HG03064 (cell line): ENCODE data around the gene PCK2.
"Not testable (repeated sequence)": the region's sequence is repeated elsewhere in the genome, so short reads cannot be mapped to it uniquely, and the experiment has no call there.

Source experiments
- ATAC-seq: cut with Tn5 transposase; IDR thresholded peaks from one replicate; pipeline ENCODE4 v1.9.1; 2021; ENCODE audit warnings: low read depth; ENCODE audit not compliant: unreplicated experiment

The PCK2 gene

DNA sequence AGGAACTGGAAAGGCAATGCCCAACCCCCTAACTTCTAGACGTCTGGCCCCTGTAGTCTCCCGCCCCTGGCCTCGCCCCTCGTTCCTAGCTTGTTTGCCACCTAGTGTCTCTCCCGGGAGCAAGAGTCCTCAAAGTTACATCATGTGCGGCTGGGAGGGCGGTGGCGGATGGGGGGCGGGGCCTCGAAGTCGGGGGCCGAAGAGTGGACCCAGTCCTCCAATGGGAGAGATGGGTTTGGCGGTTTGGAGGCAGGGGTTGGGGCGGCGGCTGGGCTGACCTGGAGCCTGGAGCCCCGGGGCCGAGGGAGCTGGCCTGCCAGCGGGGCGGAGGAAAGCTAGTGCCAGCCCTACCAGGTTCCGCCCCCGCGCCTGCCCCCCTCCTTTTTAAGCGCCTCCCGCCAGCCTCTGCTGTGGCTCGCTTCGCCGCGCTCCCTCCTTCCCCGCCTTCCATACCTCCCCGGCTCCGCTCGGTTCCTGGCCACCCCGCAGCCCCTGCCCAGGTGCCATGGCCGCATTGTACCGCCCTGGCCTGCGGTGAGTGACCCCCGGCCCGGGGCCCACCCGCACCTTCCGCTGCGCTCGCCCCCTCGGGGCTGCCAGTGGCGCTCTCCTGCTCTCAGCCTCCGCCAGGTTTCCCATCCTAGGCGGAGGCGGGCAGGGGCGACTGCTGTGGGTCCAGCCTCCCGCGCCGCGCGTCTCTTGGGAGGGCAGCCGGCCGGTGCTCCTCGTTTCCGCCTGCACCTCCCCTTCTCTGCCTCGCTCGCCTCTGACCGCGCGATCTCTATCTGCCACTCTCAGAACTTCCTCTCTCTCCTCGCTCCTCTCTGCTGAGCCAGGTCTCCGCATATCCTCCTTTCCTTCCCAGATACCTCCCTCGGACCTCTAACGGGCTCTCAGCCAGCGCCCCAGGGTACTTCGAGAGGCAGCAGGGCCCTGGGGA is at the start of gene PCK2:
Gene PCK2, plus strand, starts transcription at position 411 of the 940 bp plus-strand sequence. Its CDS starts 95 bp downstream, at position 506.
- peak; percentile 40 for ATAC-seq

DNA sequence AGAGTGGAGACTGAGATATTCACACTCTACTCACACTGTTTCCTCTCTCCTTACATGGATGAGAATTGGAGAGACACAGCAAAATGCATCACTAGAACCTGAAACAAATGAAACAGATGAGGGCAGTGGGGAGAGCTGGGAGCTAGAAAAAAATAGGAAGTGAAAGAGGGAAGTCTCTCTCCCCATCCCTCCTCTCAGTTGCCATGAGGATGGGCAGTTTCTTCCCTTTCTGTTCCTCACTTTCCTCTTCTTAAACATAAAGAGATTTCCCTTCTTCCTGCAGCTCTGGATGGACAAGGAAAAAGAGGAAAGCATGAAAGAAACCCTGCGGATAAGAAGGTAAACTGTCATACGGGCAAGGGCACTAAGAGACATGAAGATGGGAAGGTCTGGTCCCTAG is 45.1 kb upstream of the PCK2 start:
- ATAC-seq = not testable (repeated sequence)

DNA sequence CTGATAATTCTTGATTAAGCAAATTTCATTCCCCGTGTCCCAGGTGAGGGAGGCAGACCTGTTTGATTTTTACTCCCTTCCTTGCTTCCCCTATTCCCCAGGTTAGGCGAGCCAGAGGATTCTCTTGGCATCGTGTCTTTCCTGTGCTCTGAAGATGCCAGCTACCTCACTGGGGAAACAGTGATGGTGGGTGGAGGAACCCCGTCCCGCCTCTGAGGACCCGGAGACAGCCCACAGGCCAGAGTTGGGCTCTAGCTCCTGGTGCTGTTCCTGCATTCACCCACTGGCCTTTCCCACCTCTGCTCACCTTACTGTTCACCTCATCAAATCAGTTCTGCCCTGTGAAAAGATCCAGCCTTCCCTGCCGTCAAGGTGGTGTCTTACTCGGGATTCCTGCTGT is 43.4 kb upstream of the PCK2 start:
- ATAC-seq = not testable (repeated sequence)

DNA sequence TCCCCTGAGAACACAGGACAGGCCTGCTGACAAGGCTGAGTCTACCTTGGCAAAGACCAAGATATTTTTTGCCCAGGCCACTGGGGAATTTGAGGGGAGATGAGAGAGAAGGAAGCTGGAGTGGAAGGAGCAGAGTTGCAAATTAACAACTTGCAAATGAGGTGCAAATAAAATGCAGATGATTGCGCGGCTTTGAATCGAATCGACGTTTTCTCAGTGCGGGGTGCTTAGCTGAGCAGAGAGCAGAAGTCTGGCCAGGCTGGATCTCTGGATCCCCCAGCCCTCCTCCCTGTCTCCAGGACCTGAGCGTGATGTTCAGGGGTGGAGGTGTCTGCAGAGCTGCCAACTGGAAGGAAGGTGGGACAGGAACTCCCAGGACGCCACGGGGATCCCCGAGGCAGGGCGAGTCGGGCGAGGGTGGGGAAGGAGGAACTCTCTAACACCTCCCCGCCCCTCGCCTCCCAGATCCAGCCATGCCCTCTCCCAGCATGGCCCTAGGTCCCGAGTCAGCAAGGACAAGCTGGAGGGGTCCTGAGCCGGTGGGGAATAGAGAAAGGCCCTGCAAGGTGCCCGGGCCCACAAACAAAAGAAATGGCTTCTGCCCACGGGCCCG is 42.8 kb upstream of the PCK2 start:
- ATAC-seq = no peak

DNA sequence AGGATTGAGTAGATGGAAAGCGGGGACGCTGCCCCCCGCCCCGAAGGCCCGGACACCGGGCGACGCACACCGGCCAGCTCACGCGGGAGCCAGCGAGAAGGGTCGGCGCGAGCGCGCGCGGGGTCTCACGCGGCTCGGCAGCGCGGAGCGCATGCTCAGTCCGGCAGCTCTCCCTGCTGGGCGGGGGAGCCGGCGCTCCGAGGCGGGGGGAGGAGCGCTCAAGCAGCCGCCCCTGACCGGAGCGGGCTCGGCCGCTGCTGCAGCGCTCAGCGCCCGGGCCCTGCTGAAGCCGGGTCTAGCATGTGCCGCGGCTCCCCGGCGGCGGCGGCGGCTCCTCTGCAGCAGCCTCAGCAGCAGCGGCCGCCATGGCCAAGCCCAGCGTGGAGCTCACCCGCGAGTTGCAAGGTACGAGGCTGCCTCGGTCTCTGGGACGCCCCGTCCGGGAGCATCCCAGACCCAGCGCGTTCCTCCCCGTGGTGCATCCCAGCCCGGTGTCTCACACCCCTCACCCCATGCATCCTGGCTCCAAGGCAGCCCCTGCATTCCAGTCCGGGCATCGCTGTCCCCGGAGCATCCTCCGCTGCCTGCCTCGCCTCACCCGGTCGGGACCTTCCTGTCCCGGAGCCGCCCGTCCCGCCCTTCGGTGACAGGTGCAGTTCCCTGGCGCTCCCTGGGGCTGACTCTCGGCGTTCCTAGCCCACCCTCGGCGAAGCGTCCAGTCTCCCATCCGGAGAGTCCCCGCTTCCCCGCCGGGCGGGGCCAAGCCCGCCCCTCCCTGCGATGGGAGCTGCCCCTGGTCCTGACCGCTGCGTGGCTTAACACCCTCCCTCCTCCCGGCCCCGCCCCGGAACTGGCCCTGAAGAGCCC is 42.1 kb upstream of the PCK2 start, which contains the start of gene CARMIL3:
Gene CARMIL3, plus strand, starts transcription at position 221 of the 867 bp plus-strand sequence. Its CDS starts 145 bp downstream, at position 366.
- ATAC-seq = peak; percentile 72

DNA sequence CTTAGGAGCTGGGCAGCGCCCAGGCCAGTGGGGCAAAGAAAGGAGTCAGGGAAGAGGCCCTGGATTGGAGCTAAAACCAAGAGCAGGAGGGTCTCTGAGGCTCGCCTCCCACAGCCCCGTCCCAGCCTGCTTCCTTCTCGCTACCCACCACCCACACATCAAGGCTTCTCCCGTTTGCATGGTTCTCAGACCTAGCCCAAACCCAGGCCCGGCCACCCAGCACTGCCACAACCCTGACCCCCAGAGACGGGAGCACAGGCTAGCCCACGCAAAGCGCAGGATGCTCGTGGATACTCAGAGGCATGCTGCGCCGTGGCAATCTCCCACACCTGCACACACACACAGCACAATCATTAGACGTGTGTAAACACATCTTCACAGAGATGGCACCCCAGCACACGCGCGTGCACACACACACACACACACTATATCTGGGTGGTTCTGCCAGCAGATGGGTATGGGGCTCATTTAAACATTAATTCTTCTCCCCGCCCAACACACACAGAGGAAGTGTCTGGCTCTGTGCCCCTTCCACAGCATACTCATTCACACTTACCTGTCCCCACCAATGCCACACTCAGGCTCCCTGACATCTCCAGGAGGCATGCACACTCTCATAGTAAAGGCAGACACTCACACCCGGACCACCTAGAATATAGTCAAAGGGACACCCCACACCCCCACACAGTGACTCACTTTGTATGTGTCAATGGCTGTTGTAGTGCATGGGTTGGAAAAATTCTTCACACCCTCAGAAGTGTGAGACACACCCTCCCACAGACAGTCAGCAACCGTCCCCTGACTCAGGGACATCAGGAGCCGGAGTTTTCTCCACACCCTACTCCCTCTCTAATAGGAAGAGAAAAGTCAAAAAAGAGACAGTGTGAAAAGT is 41.2 kb upstream of the PCK2 start:
- ATAC-seq = no peak

DNA sequence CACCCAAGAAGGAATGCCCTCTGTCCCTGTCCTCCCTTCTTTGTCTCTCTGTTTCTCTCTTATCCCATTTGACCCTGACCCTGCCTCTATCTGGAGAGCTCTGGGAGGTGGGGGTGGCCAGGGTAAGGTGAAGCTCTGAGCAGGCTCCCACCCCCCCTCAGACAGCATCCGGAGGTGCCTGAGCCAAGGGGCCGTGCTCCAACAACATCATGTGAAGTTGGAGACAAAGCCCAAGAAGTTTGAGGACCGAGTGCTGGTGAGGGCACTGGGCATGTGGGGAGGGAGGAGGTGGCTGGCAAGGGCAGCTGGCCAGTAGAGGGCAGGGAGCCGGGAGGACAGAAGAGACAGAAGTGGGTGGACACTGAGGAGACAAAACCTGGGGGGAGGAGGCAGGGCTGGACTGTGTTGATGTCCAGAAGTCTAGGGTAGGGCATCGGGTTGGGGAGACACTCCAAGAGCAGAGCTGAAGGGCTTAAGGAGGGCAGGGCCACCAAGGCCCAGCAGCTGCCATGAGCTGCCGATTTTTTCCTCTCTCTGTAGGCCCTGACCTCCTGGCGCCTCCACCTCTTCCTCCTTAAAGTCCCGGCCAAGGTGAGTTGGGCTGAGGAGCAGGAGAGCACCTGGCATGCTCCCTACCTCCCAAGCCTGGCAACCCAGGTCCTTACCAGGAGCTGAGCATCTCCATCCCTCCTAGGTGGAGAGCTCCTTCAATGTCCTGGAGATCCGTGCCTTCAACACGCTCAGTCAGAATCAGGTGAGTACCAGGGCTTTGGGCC is 40.4 kb upstream of the PCK2 start:
- no peak for ATAC-seq

DNA sequence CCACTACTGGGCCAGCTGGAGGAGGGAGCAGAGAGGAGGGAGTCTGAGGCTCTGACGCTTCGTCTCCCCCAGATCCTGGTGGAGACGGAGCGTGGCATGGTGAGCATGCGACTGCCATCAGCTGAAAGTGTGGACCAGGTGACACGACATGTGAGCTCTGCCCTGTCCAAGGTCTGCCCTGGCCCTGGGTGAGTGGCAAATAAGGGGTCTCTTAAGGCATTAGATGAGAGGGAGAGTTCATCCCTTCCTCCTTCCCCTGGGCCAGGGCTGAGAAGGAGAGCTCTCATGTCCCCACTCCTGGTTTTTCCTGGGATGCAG is 39.8 kb upstream of the PCK2 start:
- no peak for ATAC-seq

DNA sequence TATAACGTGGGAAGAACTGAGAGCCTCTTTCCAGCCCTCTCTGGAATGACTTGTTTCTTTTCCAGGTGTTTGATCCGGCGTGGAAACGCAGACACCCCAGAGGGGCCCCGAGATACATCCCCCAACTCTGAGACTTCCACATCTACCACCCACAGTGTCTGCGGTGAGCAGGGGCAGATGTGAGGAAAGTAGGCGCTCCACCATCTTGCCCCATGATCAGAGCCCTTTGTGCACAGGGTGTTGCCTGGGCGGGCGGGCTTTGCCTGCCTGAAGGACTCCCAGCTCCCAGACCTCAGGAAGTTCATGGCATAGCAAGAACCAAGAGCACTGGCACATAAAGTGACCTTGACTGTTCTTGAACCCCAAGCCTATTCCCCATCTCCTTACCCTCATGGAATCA is 39.5 kb upstream of the PCK2 start:
- no peak for ATAC-seq

DNA sequence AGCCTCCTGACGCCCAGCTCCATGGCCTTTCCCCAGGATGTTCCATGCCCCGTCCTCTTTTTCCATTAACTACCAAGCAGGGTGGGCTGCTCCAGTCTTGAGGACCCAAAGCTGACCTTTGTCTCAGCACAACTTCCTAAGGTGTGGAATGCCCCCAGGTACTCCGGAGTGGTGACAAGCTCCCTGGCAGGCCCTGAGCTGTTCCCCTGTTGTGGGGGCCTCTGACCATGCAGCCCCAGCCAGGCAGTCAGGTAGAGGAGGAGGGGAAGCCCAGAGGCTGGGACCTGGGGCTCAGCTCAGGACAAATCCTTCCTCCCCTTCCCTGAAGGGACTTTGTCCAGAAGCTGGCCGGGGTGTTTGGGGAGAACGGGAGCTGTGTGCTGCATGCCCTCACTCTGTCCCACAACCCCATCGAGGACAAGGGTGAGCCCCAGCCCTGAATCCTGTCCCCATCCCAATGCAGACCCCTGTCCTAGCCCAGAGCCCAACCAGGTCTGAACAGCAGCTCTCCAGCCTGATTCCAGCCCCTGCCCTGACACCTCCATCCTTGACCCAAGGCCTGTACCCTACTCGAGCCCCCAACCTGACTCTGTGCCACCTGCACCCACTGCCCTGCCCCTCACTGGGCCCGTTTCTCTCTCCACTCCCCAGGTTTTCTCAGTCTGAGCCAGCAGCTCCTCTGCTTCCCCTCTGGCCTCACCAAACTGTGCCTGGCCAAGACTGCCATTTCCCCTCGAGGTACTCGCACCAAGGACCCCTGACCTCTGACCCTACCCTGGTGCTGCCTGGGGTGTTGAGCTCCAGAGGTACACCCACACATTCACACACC is 37.9 kb upstream of the PCK2 start:
- no peak for ATAC-seq

DNA sequence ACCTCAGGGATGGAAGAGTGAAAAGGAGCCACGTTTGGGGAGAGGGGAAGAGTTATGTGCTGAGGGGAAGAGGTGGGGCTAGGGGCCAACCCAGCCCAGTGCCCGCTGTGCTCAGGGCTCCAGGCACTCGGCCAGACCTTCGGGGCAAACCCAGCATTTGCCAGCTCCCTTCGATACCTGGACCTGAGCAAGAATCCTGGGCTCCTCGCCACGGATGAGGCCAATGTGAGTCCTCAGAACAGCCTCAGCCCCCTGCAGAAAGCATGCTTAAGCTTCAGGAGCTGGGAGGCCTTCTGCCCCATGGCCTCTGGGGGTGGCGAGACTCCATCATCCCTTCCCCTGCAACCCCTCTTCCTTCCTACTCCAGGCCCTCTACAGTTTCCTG is 37.3 kb upstream of the PCK2 start:
- no peak for ATAC-seq

DNA sequence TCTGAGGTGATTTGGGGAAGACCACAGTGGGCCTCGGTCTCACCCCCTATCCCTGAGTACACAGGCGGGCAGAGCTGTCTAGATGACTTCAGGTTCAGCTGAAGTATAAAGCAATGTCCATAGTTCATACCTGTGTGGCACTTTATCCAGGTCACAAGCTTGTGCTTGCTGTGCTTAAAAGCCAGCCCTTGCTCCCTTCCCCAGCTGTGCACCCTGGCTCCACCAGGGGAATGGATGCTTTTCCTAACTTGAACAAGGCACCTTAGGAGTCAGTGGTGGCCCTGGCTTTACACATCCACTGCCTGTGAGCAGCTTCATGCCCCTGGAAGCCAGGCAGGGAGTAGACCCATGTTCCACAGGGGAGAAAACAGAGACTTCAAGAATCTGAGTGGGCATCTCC is 36.8 kb upstream of the PCK2 start:
- no peak for ATAC-seq

DNA sequence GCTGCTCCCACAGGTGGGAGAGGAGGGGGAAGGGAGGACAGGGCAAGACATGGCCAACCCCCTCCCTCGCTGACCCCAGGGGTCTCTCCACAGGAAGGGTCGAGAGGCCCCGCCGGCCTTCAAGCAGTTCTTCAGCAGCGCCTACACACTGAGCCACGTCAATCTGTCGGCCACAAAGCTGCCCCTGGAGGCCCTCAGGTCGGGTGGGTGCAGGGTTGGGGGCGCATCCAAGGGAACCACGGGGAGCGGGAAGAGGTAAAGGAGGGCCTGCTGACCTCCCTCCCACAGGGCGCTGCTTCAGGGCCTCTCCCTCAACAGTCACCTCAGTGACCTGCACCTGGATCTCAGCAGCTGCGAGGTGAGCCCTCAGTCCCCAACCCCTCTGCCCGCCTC is 36.2 kb upstream of the PCK2 start:
- no peak for ATAC-seq

DNA sequence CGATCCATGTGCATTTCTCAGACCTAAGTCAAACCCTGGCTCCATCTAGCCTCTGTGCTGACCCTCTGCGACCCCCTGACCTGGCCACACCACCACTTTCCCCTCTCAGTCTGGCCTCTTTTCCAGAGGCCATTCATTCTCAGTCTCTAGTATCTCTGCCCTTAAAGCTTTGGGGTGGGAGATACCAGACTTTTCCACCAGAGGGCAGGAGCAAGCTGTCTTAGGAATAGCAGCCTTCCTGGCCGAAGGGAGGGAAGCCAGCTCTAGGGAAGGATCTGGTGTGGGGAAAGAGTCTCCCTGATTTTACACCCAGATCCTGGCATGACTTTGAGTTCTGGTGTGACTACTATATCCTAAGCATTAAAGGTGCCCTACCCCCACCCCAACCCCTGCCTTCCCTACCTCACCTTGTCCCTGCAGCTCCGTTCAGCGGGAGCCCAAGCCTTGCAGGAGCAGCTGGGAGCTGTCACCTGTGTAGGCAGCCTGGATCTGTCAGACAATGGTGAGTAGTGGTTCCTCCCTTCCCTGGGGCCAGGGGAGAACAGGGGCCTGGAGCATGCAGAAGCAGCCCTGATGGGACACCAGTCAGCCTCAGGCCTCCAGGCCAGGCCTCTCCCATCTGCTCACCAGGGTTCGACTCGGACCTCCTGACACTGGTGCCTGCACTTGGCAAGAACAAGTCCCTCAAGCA is 35.7 kb upstream of the PCK2 start:
- ATAC-seq = no peak

DNA sequence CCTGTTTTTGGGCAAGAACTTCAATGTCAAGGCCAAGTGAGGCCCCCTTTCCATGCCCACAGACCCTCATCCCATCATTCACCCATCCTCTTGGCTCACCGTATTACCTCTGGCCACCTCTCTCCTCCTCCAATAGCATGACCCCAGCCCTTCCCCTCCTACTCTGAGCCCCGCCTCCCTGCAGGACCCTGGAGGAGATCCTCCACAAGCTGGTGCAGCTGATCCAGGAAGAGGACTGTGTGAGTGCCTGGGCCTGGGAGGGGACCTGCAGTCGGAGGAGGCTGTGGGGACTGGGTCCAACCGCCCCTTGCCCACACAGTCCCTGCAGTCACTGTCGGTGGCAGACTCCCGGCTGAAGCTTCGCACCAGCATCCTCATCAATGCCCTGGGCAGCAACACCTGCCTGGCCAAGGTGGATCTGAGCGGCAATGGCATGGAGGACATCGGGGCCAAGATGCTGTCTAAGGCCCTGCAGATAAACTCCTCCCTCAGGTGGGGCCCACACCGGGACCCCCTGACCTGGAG is 35.1 kb upstream of the PCK2 start:
- no peak for ATAC-seq

DNA sequence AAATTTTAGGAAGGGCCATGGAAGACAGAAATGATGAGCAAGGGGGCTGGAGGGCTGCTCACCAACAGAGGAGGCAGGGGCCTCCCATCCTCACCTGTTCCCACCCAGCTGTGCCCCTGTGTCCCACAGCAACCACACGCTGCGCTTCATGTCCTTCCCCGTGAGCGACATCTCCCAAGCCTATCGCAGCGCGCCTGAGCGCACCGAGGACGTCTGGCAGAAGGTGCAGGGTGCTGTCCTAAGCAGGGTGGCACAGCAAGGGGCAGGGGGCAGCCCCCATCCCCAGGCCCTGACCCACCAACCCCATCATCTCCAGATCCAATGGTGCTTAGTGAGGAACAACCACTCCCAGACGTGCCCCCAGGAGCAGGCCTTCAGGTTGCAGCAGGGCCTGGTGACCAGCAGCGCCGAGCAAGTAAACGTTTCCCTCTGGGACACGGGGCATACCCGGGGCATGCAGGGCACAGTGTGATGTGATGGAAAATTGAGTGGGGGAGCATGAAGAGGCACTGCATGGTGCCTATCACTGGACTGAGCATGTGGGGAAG is 34.2 kb upstream of the PCK2 start:
- no peak for ATAC-seq

DNA sequence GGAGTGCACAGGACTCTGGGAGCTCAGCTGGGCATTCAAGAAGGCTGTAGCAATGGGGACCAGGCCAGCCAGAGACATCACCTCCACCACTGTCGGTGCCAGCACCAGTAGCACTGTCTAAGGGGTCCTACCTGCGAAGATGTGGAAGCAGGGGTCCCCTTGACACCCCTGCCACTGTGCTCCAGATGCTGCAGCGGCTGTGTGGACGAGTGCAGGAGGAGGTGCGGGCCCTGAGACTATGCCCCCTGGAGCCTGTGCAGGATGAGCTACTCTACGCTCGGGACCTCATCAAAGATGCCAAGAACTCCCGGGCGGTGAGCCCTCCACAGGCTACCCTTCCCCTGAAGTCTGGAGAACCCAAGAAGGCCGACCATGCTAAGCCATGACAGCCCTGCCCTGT is 33.7 kb upstream of the PCK2 start:
- ATAC-seq = no peak
